Bronchial epithelial cell (primary cell): ENCODE results near the gene TULP4. TPM values are rescaled to one million over a fixed set of nuclear protein-coding genes. Genes with fewer than 3 reads are reported as not detected.

ENCODE experiments used
- DNase-seq: peaks from one replicate; pipeline ENCODE4 v3.0.0-alpha.2; 2010; ENCODE audit warnings: low read depth
- FAIRE-seq: peaks from 2 replicates; lab custom pipeline; 2011; peaks lifted over from hg19 to GRCh38; lab: Jason Lieb, UNC
- H3K27me3 ChIP-seq: 2 replicates; pipeline ENCODE4 v1.5.1; 2011; ENCODE audit warnings: low read length; ENCODE audit not compliant: control insufficient read depth, insufficient read depth
- H3K36me3 ChIP-seq: 2 replicates; pipeline ENCODE4 v1.5.1; 2011; ENCODE audit warnings: low read length; ENCODE audit not compliant: control insufficient read depth, insufficient read depth
- H3K4me3 ChIP-seq: 2 replicates; pipeline ENCODE4 v1.5.1; 2011; ENCODE audit warnings: mild to moderate bottlenecking, low read depth, low read length, control low read depth
- total RNA-seq: library from RNA; depleted of rRNA; stranded (reverse); fragments of >200 nt; gene quantifications from 2 replicates; pipeline ENCODE4 v1.2.1, GENCODE V29; 2014
- TF ChIP-seq, protein P1 (sequence below): IDR thresholded peaks from 2 replicates; pipeline ENCODE4 v1.5.1; 2011; ENCODE audit warnings: mild to moderate bottlenecking, moderate library complexity, low read length, control low read depth, inconsistent platforms; ENCODE audit not compliant: insufficient read depth, severe bottlenecking

TULP4 gene
- total RNA-seq, 1 donor from 2014 or later, result 127 TPM

GRCh38 chr6:158514991-158515390 lies 202.7 kb downstream of the TULP4 start:
- DNase-seq, result no peak
- no peak overlapping the region for H3K4me3 ChIP-seq
- FAIRE-seq, result no peak
- no peaks in the 10 kb centered on the region for H3K27me3 ChIP-seq
- no peaks in the 10 kb centered on the region for H3K36me3 ChIP-seq
- TF ChIP-seq, protein P1, sequence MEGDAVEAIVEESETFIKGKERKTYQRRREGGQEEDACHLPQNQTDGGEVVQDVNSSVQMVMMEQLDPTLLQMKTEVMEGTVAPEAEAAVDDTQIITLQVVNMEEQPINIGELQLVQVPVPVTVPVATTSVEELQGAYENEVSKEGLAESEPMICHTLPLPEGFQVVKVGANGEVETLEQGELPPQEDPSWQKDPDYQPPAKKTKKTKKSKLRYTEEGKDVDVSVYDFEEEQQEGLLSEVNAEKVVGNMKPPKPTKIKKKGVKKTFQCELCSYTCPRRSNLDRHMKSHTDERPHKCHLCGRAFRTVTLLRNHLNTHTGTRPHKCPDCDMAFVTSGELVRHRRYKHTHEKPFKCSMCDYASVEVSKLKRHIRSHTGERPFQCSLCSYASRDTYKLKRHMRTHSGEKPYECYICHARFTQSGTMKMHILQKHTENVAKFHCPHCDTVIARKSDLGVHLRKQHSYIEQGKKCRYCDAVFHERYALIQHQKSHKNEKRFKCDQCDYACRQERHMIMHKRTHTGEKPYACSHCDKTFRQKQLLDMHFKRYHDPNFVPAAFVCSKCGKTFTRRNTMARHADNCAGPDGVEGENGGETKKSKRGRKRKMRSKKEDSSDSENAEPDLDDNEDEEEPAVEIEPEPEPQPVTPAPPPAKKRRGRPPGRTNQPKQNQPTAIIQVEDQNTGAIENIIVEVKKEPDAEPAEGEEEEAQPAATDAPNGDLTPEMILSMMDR, result no peak

DNA sequence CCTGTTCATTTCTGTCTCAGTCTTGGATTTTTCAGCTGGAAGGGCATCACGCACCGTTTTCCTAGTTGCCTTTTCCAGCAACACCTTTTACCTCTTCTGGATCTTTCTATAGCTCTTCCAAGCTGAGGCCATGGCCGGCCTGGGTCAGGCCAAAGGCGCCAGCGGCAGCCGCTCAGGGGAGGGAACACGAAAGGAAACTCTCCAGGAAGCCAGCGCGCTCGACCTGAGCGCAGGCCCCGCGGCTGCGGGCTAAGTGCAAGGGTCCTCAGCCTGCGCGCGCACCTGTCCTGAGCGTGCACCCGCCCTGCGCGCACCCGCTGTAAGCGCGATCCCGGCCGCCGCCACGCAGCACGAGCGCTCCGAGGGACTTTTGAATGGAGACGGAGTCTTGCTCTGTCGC lies 203.8 kb downstream of the TULP4 start:
- no peak for DNase-seq
- TF ChIP-seq, protein P1, result no peak
- FAIRE-seq, result no peak
- H3K36me3 ChIP-seq, result no peaks in the 10 kb centered on the region
- no peaks in the 10 kb centered on the region for H3K27me3 ChIP-seq
- no peak overlapping the region for H3K4me3 ChIP-seq

- Histone ChIP-seq H3K27me3 (no peaks in the 10 kb centered on the region), H3K36me3 (no peaks in the 10 kb centered on the region), H3K4me3 (no peak overlapping the region)
- DNase-seq (no peak), FAIRE-seq (no peak)
- TF ChIP-seq, protein P1, result no peak
Observed at GRCh38 chr6:158517038-158517437, 204.8 kb downstream of the TULP4 start.

- no peak for FAIRE-seq
- DNase-seq, result no peak
- TF ChIP-seq, protein P1, result no peak
Observed at GRCh38 chr6:158517581-158517980, 205.3 kb downstream of the TULP4 start.

DNA sequence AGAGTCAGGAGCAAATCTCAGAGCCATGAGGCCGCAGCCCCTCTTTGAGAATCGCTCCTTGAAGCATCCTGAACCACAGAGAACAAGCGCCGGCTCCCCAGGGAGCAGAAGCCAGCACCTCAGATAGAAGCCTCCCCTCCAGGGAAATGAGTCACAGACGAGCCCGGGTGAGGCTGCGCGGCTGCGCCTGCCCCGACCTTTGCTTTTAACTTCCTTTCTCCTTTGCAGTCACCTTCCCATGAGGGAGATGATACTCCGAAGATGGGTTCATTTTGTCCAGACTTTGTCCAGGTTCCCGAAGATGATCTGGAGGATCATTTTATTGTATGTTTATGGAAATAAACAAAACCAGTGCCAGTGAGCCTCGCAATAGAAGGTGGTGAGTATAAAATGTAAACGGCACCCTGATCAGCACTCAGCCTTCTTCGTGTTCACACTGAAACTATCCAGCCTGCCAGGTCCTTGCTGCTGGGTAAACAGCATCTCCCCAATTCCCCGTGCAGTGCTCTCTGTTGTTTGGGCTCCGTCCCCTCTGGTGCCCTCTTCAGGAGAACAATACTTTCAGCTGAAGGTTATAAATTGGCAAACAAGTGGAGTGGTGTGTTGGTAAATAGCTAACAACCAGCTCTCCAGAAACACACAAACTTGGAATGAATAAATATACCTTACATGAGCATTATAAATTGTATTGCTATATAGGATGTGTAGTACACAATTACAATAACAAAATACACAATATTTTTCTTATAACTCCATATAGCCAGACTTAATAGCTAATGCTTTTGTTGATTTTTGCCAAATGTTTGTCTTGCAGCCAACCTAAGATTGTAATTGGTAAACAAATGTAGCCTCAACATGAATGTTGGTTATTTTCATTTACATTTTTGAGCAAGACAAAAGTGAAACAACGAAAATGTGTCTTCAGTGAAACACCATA lies 206.2 kb downstream of the TULP4 start:
- Histone ChIP-seq H3K36me3 (no peaks in the 10 kb centered on the region), H3K27me3 (no peaks in the 10 kb centered on the region), H3K4me3 (peak overlapping the region; percentile 24)
- FAIRE-seq, result no peak
- DNase-seq, result peak; percentile 77
- TF ChIP-seq, protein P1, result peak; percentile 56

More at GRCh38 chr6:158517581-158517980, 205.3 kb downstream of the TULP4 start:
- H3K4me3 ChIP-seq, result no peak overlapping the region
- no peaks in the 10 kb centered on the region for H3K27me3 ChIP-seq
- no peaks in the 10 kb centered on the region for H3K36me3 ChIP-seq

- no peaks in the 10 kb centered on the region for H3K36me3 ChIP-seq
- TF ChIP-seq, protein P1, result no peak
- FAIRE-seq, result no peak
- DNase-seq, result no peak
- H3K4me3 ChIP-seq, result no peak overlapping the region
- H3K27me3 ChIP-seq, result no peaks in the 10 kb centered on the region
Observed at GRCh38 chr6:158519300-158519699, 207.0 kb downstream of the TULP4 start.
